GM18870 (cell line): ENCODE data around the gene ZSWIM6.

Experiments used
- ATAC-seq: cut with Tn5 transposase; IDR thresholded peaks from one replicate; pipeline ENCODE4 v1.9.1; 2021; ENCODE audit warnings: moderate library complexity; ENCODE audit not compliant: unreplicated experiment

Gene ZSWIM6

DNA sequence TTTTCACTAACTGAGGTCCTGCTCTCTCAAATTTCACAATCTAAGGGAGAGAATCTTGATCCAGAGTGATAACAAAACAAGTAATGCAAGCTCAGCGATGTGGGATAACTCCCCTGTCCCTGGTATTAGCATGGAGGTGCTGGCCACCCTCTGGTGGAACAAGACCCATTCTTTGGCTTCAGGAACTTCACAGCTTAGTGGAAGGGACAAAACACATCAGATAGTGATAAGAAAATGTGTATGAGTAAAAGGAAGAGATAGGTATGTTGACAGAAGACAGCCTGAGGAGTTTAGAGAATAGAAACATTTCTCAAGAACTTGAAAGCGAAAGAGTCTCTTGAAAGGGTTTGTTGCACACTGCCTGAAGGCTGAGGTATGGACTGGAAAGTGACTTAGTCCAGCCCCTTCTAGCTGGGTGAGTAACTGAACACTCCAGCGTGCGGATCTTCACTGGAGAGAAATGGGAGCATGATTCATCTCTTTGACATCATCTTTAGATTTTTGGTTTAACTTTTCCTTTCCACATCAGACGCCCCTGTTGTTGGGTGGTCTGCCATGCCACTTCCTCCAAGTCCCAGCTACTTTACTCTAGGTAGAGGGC lies 25.4 kb upstream of the ZSWIM6 start:
- peak; percentile 77 for ATAC-seq

DNA sequence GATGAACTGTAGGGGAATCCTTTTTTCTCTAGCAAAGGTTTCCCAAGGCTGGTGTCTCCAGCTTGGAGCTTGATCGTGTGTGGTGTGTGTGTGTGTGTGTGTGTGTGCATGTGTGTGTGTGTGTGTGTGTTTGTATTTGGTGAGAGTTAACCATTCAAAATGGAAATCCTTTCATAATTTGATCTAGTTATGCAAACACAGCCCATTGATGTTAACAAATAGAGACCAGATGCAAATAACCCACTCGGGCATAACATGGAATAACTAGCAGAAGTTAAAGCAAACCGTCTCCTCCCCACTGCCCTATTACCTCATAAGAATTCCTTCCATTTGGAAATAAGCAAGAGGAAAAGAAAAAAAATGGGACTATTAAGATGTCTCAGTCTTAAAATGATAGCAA lies 24.9 kb upstream of the ZSWIM6 start:
- ATAC-seq: no peak

DNA sequence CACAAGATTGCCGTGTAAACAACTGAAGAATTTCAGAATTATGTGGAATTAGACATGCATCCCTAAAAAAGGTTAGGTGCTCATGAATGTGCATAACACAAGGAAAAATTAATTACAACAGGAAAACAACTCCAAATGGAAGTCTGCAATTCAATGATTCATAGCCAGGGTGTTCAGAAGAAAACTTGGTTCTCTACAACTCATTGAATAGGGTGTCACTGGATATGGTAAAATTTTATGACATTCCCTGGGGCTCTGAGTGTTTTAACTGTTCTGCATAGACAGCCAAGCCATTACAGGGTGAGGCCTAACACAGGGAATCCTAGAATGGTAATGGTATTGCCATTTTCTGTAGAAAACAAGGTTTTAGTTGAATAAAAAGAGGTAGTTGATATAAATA lies 24.4 kb upstream of the ZSWIM6 start:
- ATAC-seq: no peak

DNA sequence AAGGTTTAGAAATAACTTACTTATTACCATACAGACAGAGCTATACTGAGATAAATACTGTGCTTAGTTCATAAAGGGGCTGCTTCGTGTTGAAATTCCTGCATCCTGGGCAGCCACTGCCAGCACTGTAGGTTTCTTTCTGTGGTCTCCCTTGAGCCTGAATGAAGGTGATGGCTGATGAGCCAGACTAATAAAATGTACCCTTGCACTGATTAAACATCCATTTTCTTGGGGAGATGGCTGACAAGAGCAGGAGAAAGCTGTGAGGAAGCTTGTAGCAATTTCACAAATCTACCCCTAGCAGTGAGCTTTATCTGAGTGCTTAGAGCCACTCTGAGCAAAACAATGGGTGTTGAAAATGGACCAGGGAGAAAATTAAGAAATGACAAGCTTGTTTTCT lies 23.3 kb upstream of the ZSWIM6 start:
- no peak for ATAC-seq

DNA sequence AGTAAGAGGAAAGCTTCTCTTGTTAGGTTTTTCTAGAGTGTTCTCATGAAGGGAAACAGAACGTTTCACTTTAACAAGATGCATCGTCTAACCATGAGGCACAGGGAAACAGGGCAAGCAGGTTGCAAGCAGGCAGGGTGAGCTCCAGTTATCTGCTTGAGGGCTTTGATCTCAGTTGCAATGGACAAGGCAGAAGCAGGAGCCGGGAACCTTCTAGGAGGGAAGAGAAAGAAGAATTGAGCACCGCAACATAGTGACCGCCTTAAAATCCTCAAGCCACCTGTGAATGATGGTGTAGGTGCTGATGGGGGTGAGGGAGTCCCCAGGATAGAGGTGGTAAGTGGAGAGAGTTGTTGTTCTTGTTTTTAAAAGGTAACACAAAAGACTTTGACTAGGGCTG lies 22.9 kb upstream of the ZSWIM6 start:
- ATAC-seq: no peak

DNA sequence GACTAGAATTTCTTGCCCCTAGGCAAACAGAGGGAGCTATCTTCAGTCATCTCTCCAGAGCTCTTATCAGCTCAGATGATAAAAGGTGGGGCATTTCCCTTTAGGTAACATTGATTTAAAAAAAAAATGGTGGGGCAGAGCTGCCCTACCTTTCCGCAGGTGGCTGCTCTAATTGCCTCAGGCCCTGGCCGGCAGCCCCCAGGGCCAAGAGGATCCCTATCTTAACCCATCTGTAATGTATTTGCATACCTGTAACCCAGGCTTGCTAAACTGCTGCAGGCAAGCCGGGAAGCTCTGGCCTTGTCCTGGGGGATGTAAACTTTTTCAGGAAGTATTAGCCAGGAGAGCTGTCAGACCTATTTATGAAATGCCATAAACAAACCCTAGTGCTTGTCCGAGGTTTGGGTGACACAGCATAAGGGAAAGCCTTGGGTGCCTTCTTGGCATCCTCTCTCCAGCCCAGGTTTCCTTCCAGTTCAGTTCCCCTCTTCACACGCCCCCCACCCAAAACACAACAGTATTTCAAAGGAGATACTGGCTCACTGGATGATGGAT lies 20.9 kb upstream of the ZSWIM6 start:
- no peak for ATAC-seq

DNA sequence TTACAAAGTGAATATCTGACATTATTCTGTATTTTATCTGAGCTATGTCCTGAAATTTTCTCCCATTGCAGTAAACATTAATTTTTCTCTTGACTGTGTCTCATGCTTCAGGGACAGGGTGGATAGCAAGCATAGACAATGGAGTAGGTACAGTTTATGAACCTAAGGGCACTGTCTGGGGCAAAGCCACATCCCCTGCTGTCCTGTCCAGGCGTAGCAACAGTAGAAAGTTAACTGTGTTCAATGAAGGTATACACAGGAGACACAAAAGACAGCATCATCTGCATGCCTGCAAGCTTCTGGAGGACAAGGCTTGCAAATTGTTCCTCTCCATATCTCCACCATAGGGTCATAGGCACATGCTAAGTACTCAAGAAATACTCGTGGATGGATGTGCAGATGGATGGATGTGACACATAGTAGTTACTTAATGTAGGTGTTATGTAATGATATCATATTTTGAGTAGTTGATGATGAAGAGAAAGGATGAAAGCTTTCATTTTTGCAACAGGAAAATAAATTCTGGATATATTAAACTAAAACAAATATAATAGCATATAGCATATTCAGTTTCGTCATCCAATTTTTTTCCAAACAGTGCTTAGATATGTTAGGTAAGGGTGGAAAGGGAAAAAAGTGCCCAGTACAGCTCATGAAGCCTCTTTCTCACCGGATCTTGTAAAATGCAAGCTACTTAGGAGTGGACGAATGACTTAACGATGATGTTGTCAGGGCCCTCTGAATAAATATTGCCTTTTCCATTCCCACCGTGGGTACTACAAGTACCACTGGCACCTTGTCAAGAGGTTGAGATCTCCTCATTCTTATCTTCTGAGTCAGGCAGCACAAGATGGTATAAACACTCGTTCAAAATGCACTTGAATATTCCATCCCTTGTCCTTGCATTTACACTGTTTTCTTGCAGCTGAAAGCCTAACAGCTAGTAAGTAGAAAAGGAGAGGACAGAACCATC lies 19.9 kb upstream of the ZSWIM6 start:
- no peak for ATAC-seq

DNA sequence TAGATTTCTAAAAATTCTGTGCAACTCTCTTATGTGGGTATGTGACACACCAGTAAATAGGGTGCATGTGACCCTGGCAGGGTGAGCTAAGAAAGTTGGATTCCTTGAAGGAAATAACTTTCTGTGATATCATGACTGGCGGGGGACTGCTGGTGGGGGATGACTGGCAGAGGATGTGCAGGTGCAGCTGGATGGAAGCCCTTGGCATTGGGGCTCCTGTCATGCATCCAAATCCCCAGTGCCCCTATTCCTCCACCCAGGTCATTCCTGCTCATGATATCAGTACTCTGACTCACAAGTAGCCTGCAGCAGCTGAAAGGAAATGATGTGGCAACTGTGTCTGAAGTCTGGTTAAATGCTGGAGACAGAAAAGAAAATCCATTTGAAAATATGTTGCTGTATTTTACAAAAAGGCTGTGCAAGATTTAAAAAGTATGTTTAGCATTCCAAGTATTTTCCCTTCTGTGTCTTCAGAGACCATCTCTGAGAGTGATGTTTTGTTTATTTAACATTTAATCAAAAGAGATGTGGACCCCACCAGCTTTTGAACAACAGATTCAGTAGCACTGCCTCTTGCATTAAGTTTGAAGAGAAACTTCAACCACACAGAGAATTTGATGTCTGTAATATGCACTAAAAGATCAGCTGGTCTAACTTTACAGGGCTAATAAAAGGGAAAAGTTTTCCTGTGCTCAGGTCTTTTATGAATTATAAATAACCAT lies 17.9 kb upstream of the ZSWIM6 start:
- no peak for ATAC-seq

DNA sequence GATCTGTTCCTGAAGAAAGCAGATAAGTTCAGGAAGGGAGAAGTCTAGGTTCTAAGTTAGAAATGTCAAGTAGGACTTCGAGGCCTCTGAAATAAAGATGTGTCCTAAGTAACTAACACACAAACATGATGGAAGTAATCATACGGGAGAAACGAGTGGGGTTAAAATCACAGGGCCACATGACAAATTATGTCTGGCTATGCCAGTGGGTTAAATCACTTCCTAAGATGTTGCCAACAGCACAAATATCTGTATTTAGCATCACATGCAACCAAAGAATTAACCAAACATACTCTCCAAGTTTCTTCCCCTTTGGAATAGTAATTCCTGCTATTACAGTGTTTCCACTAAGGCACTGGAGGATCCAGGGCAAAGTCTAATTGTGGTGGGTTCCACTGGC lies 13.7 kb upstream of the ZSWIM6 start:
- no peak for ATAC-seq

DNA sequence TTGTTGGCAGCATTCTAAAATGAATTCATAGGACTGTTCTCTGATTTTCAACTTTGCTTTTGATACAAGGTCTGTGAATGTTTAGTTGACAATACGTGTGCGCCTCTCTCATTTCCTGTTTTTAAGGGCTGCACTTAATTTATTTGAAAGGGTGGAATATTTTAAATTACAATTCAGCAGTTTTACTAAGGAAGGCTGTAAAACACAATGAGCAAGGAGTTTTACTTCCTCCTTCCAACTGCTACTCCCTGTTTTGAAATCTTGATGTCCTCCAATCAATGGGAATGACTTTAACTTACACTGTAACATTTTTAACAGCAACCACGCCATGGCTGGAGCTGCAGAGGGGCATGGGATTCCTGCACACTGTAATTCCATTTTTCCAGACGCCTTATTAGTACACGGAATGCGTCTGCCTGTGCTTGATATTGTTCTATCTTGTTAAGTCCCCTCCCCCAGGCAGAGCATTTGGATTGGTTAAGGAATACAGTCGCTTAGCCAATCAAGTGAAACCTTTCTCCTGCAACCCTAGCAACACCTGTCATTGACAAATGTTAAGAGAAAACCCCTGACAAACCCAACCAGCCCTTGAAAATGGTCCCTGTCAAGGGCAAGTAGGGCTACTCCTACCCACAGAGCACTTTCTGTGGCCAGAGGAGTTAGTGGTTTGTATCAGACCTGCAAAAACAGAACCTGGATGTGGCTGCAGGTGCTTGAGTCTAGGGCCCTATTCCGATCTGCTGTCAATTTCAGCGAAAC lies 12.5 kb upstream of the ZSWIM6 start:
- ATAC-seq: peak; percentile 100

DNA sequence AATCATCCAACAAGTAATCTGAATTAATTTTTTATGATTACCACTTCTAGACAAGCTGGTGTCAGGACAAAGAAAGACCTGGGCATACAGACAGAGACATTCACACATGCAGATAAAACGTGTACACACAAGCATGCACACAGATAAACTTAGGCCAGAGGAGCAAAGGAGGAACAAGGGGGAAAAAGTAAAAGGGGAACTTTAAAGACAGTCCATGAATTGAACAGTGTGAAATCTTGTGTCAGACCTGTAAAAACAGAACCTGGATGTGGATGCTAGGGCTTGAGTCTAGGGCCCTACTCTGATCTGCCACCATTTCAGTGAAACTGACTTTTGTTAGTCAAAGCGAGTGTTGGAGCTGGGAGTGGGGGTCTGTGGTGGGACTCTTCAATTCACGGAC lies 11.2 kb upstream of the ZSWIM6 start:
- ATAC-seq: no peak

DNA sequence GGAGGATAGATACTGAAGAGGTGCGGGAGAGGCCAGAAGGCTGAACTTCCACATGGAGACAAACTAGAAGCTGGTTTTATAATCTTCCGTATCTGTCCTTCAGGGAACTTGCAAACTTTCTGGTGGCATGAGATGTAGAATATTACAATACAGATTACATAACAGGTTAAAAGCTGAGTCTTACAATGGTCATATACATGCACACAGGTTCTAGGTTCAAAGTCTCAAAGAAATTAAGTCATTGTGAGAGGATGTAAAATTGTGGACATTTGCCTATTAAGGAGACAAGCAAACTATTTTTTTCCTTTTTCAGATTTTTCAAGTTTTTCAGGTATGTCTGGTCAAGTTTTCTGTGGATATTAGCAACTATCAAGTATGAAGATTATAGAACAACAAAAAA lies 10.4 kb upstream of the ZSWIM6 start:
- ATAC-seq: no peak

DNA sequence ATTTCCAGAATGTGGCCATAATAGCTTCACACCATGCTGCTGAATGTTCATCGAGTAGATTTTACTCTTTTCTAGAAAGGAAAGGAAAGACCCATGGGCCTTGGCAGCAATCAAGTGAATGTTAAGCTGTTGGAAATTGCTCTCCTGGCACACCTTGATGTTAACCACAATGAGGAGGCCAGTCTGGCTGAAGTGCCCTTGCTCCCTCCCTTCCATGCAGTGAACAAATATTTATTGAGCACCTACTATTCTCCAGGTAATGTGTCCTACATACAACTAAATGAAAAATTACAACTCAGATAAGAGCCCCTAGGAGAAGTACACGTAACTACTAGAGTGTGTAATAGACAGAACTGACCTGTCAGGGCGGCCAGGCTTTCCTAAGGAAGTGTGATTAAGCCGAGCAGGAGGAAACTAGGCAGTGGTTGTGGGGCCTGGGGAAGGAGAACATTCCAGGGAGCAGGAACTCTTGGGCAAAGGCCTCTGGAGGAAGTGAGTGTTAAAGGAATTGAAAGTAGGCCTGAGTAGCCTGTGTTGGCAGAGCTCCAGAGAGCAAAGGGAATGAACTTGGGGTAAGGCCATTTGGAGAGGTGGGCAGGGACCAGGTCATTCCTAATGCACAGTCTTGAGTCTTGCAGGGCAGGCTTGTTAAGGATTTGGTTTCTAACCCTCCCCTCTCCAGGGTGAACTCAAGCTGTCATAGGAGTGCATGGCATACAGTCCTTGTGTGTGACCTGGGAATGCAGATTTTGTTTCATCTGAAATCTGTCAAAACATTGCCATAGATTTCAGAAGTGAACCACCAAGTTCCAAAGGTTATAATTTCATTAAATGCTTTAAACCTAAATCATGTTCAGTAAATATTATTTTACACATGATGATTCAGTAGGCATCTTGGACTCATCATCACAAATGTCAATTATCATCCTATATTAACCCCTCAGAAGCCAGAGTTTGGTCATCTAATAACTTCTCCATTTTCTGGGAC lies 9.0 kb upstream of the ZSWIM6 start:
- no peak for ATAC-seq

DNA sequence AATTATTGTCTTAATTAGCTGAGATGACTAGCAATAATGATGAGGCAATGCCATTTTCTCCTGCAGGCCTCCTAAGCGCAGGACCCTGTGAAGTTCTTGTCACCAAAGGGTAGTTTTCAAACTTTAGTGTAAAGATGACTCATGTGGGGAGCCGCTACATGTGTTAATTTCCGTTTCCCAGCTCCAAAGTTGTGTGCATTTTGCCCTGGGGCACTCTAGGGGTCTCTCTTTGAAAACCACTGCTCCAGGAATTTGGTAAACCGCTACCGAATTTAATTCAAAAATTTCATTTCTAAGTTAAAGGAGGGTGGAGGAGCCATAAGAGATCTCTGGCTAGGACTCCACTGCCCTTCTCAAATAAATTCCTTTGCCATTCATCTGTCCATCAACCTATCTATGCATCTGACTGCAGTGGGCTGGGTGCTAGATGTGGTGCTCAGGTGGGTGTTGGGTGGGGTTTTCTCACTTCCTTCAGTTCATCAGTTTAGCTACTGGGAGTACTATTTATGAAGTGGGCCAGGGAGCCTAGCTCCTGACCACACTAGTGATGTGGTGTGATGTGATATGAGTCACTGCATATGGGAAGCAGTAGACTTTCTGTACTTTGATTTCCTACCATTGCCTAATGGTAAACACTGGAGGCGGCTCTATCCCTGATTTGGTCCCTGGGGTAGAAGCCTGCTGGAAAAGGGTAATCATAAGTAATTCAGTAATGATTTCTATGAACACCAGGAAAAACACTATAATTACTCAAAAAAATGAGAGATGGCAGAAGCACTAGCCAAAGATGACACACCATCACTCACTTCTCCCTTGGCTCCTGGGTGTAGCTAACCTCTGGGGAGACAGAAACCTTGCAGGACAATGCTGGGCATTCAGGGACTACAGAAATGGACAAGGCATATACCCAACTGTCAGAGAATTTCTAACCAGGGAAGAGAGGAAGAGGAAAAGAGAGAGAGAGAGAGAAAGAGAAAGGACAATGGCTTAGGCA lies 4.0 kb upstream of the ZSWIM6 start:
- ATAC-seq: peak; percentile 65

DNA sequence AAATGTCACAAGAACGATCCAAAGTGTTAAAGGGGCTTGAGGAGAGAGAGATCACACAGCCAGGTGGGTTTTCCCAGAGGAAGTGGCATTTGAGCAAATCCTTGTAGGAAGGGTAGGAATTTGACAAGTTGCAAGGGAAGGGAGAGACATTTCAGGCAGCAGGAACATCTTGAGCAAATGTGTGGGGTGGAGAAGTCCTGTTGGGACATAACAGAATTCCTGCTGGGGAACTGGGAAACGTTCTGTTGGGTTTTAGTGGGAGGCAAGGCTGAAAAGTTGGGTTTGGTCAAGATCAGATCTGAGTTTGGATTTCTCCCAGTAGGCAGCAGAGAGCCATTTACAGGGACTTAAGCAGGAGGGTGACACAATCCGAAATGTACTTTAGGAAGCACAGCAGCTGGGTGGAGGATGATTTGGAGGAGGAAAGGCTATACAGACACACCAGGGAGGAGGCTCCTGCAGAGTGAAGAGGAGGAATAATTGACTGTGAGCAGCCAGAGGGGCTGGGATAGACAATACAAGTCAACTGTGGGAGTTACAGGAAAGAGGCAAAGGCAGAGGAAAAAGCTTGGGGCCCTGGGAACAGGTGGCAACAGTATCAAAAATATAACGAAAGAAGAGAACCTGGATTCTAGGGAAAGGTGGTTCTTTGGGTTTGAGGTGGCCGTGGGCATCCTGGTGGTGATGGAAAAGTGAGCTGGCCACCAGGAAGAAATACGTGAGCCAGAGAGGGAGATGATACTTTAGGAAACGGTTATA lies 3.1 kb upstream of the ZSWIM6 start:
- no peak for ATAC-seq

DNA sequence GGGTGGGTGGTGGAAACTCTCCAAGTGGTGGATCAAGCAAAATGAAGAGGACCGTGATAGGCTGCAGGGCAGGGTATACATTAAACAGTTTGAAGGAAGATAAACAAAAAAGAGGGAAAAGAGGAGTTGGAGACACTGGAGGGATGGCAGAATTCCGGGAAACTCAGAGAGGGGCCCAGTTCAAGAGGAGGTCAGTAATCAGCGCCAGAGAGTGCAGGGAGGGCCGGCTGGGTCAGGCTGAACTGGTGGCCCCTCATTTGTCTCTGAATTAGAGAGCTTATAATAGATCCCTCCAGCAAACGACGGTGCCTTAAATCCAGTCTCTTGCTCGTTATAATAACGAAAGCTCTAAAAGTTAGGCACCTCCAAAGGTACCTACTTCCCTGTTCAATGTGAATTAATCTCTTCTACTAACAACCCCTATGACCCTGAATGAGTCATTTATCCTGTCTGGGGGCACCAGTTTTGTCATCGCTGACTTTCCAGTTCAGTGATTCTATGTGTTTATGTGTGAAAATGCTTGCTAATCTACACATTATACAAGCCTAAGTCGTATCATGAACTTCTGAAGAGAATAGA lies 2.4 kb upstream of the ZSWIM6 start:
- ATAC-seq: no peak

DNA sequence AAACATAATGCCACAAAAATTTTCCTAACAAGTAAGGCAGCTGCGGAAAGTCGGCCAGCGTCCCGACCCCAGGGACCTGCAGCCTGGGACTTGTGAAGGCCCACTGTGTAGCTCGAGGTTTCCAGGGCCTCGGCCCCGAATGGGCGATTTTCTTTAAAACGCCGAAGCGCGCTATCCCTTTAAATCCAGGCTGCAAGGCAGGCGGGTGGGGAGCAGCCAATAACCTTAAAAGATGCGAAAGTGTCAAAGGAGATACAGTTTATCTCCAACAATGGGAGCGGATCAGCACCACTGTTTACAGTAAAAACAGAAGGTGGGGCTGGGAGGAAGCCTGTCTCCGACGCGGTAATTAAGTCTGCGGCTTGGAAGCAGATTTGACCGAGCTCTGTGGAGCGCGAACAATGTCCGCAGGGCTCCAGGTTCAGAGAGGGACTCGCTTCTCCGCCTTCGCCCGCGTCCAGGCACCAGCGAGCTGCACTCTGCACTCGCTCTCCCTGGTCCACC lies 1.7 kb upstream of the ZSWIM6 start:
- ATAC-seq: no peak
